ENCODE results near the gene SPATA6L.
A peak's percentile ranks its signal among the peaks of the same experiment; 100 is the strongest.

Gene SPATA6L

DNA sequence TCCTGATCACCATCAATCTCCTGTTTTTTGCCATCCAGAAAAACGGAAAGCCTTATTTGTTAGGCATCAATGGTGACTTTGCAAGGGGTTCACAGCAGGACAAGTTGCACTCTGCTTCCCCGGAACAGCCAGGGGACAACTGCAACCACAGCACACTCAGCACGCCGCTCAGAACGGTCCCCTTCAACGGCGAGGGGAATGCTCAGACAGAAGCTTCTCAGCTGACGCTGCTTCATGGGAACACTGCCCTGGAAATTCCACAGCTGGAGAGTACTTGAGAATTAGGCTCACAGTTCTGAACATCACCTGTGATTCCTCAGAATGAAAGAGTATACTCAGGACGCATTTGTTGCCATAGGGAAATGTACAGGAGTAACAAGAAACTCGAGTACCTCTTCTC lies 44.3 kb downstream of the SPATA6L start:
- DNase-seq = no peak

DNA sequence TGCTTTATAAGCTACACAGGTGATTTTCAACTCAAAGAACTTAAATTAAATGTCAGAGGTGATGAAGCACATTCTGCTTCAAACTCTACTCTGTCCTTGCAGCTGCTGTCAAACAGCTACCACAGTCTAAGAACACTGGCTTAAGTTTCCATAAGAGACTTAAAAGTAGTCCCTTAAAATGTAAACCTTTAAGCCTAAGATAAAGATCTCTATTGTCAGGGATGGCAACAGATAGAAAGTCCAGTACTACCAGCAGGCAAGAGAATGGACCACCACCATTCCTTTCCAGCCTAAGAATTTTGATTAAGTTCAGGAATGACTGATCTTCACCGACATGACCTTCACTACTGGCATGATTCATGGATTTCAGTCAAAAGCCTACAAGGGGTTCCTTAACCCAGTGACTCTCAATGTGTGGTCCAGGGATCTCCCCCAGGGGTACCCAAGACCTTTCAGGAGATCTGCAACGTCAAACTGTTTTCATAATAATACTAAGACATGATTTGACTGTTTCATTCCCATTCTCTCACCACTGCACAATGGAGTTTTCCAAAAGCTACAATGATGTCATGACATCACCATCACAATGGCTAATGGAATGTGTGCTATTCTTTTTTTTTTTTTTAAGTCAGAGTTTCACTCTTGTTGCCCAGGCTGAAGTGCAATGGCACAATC lies 45.3 kb downstream of the SPATA6L start:
- no peak for DNase-seq

DNA sequence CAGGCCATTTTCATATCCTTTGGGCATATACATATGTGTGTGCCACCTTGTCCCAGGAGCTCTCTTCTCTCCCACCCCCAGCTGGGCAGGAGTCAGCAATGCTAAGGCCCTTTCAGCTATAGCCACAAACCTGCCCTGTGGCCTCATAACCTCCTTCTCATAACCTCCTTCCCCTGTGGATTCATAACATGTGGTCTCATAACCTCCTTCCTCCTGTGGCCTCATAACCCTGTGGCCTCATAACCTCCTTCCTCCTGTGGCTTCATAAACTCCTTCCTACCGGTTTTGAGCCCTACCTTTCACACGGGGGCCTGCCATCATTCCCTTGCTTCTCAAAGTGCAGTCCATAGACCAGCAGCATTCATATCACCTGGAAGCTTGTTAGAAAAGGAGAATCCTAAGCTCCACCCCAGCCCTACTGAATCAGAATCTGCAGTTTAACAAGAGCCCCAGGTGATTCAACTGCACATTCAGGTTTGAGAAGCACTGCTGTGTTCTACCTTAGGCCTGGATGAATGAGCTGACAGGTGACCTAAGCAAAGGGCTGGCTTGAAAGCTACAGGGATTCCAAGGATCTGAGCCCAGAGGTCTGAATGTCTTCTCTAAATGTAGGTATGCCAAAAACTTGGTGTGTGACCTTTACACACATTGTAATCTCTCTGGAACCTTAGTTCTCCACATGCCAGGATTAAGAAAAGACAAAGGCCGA lies 46.1 kb downstream of the SPATA6L start:
- no peak for DNase-seq

DNA sequence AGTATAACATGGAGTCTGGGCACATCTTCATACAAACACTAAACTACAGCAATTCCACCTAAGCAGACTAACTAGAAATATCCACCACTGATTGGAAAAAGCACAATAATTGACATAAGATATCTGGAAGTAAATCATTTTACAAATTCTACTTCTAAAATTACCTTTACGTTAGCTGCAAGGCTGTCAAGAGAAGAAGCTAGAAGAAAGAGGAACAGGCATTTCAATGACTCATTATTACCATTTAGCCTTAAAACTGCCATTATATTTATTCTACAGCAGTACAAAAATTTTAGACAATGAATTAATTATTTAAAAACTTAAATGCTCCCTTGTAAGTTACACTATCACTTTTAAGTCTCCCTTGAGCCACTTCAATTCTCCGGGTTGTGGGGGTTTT lies 47.6 kb downstream of the SPATA6L start:
- DNase-seq = no peak

DNA sequence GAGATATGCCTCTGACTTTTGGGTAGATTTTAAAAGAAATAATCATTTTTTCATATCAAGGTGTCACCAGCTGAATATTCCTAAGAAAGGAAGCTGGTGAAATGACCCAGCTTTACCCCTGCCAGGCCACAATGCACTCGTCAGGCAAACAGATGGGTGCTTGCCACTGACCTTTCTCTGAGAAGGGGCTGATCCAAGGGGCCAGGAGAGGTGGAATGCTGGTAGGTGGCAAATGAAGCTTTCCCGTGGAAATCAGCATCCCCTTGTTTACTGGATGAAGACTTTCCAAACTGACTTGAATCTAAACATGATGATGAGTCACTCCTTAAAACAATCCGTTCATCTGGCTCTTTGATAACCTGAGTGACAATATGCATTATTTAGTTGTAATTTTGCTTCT lies 48.5 kb downstream of the SPATA6L start:
- DNase-seq = no peak

DNA sequence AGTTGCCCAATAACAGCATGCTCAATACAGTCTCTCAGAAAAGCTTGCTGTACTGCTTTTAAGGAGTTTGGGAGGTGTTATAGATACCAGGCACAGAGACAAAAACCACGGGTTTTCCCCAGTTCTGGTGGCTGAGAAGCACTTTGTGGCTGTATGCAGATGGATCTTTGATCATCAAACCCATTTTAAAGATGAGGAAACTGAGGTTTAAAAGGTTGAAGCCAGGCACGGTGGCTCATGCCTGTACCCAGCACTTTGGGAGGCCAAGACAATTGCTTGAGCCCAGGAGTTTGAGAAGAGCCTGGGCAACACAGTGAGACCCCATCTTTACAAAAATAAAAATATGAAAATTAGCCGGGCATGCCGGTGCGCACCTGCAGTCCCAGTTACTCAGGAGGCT lies 50.5 kb downstream of the SPATA6L start:
- DNase-seq = no peak

DNA sequence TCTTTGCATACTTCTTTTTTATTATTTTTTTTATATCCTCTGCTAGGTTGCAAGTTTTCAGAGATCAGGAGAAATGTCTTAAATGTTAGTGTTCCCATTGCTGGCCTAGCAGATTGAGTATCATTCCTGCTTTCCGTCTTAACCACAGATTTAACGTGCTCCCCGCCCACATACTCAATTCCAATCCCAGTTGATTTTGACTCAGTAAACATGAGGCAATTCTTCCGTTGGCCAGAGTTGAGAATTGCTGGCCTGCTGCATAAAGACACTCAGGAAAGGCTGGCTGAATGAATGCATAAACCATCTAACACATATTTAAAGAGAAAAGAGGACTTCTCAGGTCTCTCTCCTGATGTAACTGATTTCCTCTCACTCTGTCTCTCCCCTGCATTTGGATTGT lies 51.0 kb downstream of the SPATA6L start:
- no peak for DNase-seq

DNA sequence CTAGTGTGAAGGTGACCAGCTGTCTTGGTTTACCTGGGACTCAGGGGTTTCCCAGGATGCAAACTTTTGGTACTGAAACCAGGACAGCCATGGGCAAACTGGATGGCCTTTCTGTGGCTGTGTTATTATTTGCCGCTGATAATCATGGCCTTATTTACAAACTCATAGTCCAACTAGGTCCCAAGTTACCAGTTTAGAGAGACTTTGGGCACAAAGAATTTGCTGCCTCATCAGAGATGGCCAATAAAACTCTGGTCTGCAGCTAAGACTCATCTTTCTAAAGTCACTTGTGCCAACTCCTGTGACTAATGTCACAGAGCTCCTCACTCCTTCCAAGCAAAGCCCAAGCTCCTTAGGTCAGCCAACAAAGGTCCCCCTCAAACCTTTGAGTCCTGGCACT lies 51.7 kb downstream of the SPATA6L start:
- DNase-seq = no peak

DNA sequence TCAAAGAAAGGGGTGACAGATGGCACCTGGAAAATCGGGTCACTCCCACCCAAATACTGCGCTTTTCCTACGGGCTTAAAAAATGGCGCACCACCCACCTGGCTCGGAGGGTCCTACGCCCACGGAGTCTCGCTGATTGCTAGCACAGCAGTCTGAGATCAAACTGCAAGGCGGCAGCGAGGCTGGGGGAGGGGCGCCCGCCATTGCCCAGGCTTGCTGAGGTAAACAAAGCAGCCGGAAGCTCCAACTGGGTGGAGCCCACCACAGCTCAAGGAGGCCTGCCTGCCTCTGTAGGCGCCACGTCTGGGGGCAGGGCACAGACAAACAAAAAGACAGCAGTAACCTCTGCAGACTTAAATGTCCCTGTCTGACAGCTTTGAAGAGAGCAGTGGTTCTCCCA lies 60.2 kb downstream of the SPATA6L start:
- peak; percentile 7 for DNase-seq

DNA sequence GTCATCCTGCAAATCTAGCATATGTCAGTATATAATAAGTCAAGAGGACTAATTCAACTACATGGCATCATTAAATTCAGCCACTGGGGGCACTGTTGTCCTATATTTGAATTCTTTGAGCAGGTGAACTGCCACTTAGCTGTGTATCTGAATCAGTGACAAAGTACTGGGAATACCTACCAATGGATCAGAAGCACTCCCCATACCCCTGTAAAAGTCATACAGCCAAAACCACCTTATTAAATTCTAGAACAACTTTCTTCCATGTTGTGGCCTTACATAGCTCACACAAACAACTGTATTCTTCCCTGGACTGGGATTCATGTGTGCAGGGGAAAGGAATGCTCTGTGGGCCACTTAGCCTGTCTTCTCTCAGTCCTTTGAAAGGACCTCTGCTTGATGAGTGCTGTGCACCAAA lies 61.6 kb downstream of the SPATA6L start:
- DNase-seq = peak; percentile 85

DNA sequence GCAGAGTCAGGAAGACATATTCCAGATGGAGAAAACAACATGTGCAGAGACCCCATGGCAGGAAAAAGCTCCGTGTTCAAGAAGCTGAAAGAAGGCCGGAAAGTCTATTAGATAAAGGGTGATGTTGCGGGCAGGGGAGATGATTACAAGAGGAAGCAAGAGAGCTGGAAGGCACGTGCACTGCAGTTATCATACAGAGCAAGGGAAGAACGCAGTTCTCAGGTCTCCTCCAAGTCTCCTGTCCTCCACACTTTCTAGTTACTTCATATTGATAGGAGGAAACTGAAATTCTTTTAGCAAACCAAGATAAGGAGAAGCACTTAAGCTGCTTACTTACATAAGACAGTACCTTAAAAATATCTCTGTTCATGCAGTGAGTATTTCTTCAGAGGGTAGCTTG lies 62.5 kb downstream of the SPATA6L start:
- no peak for DNase-seq

DNA sequence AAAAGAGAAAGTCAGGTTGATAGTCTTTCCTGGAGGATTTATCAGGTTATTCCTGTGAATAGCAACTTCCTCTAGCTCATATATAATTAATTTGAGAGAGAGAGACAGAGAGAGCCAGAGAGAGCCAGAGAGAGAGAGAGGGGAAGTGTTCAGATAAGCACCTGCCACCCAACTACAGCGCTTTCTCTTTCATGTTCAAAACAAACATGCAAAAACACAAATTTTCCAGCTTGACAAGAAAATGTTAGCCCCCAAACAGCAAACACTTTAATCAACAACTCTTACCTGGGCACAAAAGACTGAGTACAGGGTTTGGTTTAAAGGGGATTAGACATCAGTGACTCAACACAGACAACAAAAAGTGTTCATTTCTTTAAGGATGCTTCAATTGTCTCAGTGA lies 65.9 kb downstream of the SPATA6L start:
- no peak for DNase-seq

DNA sequence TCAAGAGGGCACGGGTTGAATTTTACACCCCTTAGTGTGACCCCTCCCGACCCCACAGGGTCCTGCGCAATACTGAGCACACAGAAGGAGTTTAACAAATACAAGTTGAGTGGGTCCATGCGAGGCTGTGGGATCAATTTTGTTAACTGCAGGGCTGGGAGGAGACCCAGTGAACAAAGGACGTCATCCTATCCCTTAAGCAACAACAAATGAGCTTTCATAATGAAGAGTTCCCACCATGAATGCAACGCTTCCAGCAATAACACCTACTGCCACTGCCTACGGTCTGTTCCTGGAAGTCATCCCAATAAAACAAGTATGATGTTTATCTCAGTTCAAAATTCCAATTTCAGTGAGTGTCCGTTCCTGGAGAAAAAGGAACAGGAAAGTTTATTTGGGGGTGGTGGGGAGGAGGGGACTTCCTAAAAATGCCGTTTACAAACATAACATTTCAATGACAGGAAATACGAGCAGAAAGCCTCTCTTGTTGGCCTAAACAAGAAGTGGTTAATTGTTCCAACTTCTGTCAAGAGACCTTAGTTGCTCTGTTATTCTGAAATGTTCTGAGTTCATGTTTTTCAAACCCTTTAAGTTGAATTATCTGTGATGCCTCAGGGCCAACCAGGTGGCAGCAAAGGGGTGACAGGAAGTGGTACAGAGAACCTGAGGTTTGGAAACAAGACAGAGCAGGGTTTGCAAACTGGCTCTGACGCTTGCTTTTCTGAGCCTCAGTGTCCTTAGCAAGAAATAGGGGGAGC lies 69.9 kb downstream of the SPATA6L start:
- no peak for DNase-seq

DNA sequence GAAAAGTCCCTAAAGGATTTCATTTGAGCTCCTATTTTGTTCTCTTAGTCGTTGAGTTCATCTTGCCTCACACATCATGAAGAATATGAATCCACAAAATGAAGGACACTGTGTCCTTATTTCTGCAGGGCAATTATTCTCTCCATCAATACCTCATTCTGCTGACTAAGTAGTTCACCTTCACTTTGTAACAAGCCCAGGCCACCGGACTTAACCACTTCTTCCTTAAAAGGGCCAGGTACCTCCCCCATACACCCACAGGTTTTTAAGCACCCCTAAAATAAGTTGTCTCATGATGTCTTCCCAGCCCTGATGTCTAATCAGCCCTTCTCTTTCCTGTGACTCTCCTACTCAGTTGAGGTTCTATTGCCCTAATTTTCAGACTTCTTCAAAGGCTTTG lies 71.3 kb downstream of the SPATA6L start:
- no peak for DNase-seq

DNA sequence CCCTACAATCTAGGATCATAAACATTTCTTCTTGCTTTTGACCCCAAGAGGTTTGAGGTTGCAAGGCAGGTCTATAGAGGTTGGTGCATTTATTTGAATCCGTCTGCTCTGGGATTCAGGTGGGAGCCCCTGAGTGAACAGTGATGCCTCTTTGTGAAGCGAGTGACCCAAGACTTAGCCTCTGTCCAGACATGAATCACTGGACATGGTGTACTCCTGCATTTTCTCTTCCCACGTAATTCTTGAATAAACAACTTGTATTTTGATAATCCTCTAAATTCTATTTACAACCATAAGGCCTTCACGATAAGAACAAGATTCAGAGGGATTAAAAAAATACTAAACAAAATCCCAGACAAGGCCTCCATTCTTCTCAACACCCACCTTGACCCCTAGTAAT lies 71.7 kb downstream of the SPATA6L start:
- no peak for DNase-seq

DNA sequence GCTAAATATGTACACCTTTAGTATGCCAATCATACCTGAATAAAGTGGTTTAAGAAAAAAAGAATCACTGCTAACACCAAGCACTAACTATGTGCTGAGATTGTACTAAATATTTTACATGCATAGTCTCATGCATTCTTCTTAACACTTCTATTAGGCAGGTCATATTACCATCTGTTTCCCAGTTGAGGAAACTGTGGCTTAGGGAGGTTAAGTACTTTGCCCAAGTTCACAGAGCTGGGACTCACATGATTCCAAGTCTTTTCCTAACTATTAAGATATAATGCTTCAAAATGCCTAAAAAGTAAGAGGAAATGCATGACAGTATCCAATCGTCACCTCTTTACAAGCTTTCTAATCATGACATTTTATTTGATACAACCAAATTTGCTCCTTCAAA lies 73.4 kb downstream of the SPATA6L start:
- DNase-seq = no peak

DNA sequence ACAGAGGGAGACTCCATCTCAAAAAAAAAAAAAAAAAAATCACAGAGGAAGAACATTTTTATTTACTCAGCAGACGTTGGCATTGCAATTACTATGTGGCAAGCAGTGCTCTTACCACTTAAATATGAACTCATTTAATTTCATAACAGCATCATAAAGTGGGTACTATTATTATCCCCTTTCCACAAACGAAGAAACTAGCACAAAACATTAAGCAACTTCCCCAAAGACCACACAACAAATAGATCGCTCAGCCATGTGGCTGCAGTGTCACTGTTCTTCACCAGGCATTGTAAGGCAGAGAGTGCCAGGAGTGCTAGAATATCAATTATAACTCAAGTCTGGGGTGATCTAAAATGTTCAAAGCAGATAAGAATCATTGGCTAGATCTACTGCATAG lies 74.0 kb downstream of the SPATA6L start:
- DNase-seq = no peak

DNA sequence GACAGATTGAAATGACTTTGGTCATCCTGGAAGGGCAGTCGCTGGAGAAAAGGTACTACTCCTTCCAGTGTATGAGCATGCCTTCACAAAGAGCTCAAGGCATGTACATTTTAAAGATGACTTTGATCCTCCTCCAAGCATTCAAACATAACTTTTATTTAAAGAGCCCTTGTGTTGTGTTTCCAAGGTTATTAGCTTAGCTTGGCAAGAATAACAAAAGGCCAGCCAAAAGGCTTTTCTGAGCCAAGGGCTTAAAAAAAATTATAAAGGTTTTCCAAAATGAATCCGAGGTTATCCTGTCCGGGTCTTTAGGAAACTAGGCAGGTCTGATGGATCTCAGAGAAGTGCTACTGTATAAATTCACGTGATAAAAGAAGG lies 75.2 kb downstream of the SPATA6L start:
- DNase-seq = no peak

DNA sequence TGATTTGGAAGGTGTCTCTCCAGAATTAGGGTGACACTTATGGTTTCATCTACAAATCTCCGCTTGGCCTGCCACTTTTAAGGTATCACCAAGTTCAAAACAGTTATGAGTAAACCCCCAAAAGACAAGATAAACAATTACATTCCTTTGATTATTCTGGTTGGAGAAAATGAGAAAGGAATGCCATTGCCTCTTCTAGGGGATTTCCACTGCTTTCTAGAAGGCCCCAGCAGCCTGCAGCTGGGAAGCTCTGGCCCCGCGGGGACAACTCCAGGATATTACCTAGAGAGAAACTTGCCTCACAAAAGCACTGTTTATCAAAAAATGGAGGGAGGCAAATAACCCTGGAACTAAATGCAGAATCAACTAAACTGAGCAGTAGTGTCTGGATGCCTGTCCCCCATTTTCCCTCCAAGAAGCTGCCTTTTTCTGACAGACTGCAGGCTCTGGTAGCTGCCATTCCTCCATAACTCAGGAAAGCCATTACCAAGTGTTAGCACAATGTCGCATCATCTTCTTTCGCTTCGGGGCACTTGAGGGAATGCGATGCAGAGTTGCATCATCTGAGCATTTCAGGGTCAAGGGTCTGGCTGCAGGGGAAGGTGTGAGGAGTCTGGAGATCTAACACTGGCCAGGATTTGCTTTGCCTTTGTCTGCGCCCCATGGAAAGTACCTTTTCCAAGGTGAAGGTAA lies 75.7 kb downstream of the SPATA6L start:
- no peak for DNase-seq

DNA sequence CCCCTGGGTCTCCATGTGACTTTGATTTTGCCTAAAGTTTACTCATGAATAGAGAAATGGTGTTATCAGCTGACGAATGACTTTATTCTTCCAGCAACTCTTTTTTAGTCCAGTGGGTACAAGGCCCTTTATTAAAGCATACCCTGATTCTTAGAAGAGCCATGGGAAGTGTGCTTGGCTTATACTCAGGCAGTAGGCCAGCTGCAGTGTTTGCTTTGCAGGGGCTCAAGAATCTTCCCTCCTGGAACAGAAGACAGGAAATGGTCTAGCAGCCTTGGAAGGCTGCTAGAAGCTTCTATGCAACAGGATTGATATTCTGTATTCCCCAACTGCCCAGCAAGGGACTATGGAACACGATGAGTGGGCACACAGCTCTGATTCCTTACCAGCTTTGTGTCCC lies 77.6 kb downstream of the SPATA6L start:
- no peak for DNase-seq

DNA sequence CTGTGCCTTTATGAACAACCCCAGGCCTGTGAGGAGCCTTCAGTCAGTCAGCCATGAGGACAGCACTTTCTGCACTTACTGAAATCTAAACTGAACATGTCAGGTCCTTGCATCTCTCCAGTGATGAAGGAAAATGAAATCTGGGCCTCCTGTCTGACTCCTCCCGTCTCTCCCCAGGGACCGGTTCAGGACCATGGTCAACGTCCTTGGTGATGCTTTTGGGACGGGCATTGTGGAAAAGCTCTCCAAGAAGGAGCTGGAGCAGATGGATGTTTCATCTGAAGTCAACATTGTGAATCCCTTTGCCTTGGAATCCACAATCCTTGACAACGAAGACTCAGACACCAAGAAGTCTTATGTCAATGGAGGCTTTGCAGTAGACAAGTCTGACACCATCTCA lies 81.1 kb downstream of the SPATA6L start:
- no peak for DNase-seq

DNA sequence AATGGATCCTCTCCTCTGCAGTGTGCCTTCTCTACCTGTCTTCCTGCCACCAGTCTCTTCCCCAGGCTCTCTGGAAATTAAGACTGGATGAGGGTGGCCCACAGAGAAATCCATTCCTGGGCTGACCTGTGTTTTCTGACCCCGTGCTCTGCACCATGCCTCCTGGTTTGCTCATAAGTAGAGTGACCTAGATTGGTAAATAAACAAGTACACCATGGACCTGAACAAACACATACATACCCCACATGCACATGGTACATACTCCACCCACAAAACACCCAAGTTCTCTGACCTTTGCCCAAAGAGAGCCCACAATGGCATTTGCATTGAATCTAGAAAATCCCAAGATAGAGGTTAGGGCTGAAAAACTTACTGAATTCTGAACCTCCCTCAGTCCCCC lies 81.6 kb downstream of the SPATA6L start:
- DNase-seq = no peak

DNA sequence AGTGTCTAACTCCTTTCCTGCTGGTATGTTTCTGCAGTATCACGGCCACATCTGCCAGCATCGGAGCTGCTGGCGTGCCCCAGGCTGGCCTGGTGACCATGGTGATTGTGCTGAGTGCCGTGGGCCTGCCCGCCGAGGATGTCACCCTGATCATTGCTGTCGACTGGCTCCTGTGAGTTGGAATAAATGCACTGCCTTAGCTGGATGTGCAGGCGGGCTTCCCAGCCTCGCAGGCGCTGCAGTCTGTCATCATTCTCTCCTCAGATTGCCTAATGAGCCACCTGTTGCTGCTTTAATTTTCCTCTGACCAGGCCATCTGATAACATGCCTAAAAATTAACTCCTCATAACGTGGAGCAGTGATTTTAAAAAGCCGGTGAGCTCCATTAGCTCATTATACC lies 83.3 kb downstream of the SPATA6L start:
- DNase-seq = no peak

All from NCI-H774 (cell line).